Forelimb muscle (tissue), 1 donor: ENCODE results near the gene USP40. TPM values are rescaled to one million over a fixed set of nuclear protein-coding genes. Genes with fewer than 3 reads are reported as not detected.

Experiments used
- DNase-seq: peaks from one replicate; pipeline ENCODE4 v3.0.0-alpha.2; 2013; ENCODE audit warnings: low read depth
- polyA plus RNA-seq: library from polyadenylated mRNA; unstranded; fragments of 120-200 nt; gene quantifications from one replicate; pipeline ENCODE4 v1.2.1, GENCODE V29; 2013; ENCODE audit not compliant: insufficient read length

The USP40 gene
- polyA plus RNA-seq, 1 donor, result 21.3 TPM

- no peak for DNase-seq
Measured at GRCh38 chr2:233446121-233446520, 120.5 kb downstream of the USP40 start.

- DNase-seq, result no peak
Measured at GRCh38 chr2:233445152-233445830, 121.3 kb downstream of the USP40 start.

- DNase-seq, result no peak
Measured at GRCh38 chr2:233444501-233444900, 122.1 kb downstream of the USP40 start.

- peak; percentile 65 for DNase-seq
Measured at GRCh38 chr2:233443511-233444183, 122.9 kb downstream of the USP40 start.

- DNase-seq, result no peak
Measured at GRCh38 chr2:233442028-233442310, 124.6 kb downstream of the USP40 start.

GRCh38 chr2:233441161-233442027 is 125.2 kb downstream of the USP40 start:
- no peak for DNase-seq

- no peak for DNase-seq
Measured at GRCh38 chr2:233440714-233441113, 125.9 kb downstream of the USP40 start.

- DNase-seq, result no peak
Measured at GRCh38 chr2:233440314-233440713, 126.3 kb downstream of the USP40 start.

- DNase-seq, result no peak
Measured at GRCh38 chr2:233439191-233439590, 127.4 kb downstream of the USP40 start.

GRCh38 chr2:233438573-233439147 is 127.9 kb downstream of the USP40 start:
- no peak for DNase-seq

- DNase-seq, result no peak
Measured at GRCh38 chr2:233437439-233437955, 129.1 kb downstream of the USP40 start.

- no peak for DNase-seq
Measured at GRCh38 chr2:233436691-233437438, 129.7 kb downstream of the USP40 start.

GRCh38 chr2:233436191-233436581 is 130.4 kb downstream of the USP40 start:
- no peak for DNase-seq

- DNase-seq, result no peak
Measured at GRCh38 chr2:233435436-233436190, 131.0 kb downstream of the USP40 start.

- DNase-seq, result no peak
Measured at GRCh38 chr2:233434666-233435330, 131.8 kb downstream of the USP40 start.

GRCh38 chr2:233433794-233434193 is 132.8 kb downstream of the USP40 start:
- DNase-seq, result no peak

GRCh38 chr2:233433029-233433428 is 133.6 kb downstream of the USP40 start:
- no peak for DNase-seq

GRCh38 chr2:233430651-233431050 is 135.9 kb downstream of the USP40 start:
- DNase-seq, result no peak

GRCh38 chr2:233430081-233430480 is 136.5 kb downstream of the USP40 start:
- no peak for DNase-seq
